ENCODE results near the gene BCL11A. TPM values are rescaled to one million over a fixed set of nuclear protein-coding genes. Genes with fewer than 3 reads are reported as not detected.

The BCL11A gene
- total RNA-seq, 1 donor from 2014 or later = 13.4 TPM

- Mint-ChIP-seq H3K27me3 (ENCODE audit: low read depth) (no peaks in the 10 kb centered on the region), H3K4me1 (ENCODE audit: low read depth) (peaks cover 16% of the 10 kb centered on the region), H3K4me3 (ENCODE audit: unreplicated experiment) (no peak overlapping the region), H3K27ac (ENCODE audit: unreplicated experiment) (no peak overlapping the region), H3K36me3 (ENCODE audit: low read depth) (no peaks in the 10 kb centered on the region), H3K9me3 (ENCODE audit: low read depth) (no peaks in the 10 kb centered on the region)
- no peak for TF ChIP-seq CTCF (IDR thresholded peaks at IDR 0.05)
- DNase-seq (ENCODE audit: low spot score) = no peak
These were observed 52.6 kb downstream of the BCL11A start for GRCh38 chr2:60500861-60501260.

GRCh38 chr2:60499651-60500265 lies 53.7 kb downstream of the BCL11A start:
- Mint-ChIP-seq H3K27ac (ENCODE audit: unreplicated experiment) (no peak overlapping the region), H3K36me3 (ENCODE audit: low read depth) (no peaks in the 10 kb centered on the region), H3K9me3 (ENCODE audit: low read depth) (no peaks in the 10 kb centered on the region), H3K4me1 (ENCODE audit: low read depth) (peaks cover 16% of the 10 kb centered on the region), H3K27me3 (ENCODE audit: low read depth) (no peaks in the 10 kb centered on the region), H3K4me3 (ENCODE audit: unreplicated experiment) (no peak overlapping the region)
- TF ChIP-seq CTCF (IDR thresholded peaks at IDR 0.05) = no peak
- no peak for DNase-seq (ENCODE audit: low spot score)

GRCh38 chr2:60498816-60499429 lies 54.5 kb downstream of the BCL11A start:
- Mint-ChIP-seq H3K36me3 (ENCODE audit: low read depth) (no peaks in the 10 kb centered on the region), H3K27ac (ENCODE audit: unreplicated experiment) (no peak overlapping the region), H3K27me3 (ENCODE audit: low read depth) (no peaks in the 10 kb centered on the region), H3K4me3 (ENCODE audit: unreplicated experiment) (no peak overlapping the region), H3K4me1 (ENCODE audit: low read depth) (peaks cover 13% of the 10 kb centered on the region), H3K9me3 (ENCODE audit: low read depth) (no peaks in the 10 kb centered on the region)
- no peak for DNase-seq (ENCODE audit: low spot score)
- TF ChIP-seq CTCF (IDR thresholded peaks at IDR 0.05) = no peak

DNA sequence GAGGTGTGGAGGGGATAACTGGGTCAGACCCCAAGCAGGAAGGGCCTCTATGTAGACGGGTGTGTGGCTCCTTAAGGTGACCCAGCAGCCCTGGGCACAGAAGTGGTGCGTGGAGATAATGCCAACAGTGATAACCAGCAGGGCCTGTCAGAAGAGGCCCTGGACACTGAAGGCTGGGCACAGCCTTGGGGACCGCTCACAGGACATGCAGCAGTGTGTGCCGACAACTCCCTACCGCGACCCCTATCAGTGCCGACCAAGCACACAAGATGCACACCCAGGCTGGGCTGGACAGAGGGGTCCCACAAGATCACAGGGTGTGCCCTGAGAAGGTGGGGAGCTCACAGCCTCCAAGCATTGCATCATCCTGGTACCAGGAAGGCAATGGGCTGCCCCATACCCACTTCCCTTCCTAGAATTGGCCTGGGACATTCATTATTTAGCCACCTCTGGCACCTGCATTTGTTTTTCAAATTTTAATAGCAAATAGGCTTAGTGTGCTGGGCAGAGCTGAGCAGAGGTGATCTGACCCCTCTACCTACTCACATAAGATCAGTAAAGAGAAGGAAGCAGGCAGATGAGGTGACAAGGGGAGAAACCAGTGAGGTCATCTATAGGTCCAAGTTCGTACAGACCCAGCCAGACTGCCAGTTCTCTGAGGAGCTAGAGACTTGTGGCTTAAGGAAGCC lies 55.2 kb downstream of the BCL11A start:
- DNase-seq (ENCODE audit: low spot score) = no peak
- Mint-ChIP-seq H3K4me3 (ENCODE audit: unreplicated experiment) (no peak overlapping the region), H3K4me1 (ENCODE audit: low read depth) (peaks cover 13% of the 10 kb centered on the region), H3K27ac (ENCODE audit: unreplicated experiment) (no peak overlapping the region), H3K27me3 (ENCODE audit: low read depth) (no peaks in the 10 kb centered on the region), H3K36me3 (ENCODE audit: low read depth) (no peaks in the 10 kb centered on the region), H3K9me3 (ENCODE audit: low read depth) (no peaks in the 10 kb centered on the region)
- TF ChIP-seq CTCF (IDR thresholded peaks at IDR 0.05) = no peak

DNA sequence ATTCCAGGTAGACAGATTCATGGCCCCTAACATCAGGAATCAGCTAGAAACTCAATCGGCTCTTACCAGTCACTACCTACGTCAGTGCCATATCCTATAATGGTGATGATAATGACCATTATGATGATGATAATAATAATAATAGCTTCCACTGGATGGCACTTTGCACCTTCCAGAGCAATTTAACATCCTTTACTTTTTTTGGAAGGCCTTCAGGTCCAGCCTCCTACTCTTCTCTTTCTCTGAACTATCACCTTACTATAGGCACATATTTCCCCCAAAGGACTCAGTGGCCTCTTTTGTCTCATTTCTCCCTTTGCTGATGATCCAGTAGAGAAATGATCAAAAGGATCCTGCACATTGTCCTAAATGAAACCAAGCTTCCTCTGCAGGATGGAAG lies 56.0 kb downstream of the BCL11A start:
- H3K27me3 Mint-ChIP-seq (ENCODE audit: low read depth) = no peaks in the 10 kb centered on the region
- H3K4me3 Mint-ChIP-seq (ENCODE audit: unreplicated experiment) = no peak overlapping the region
- H3K27ac Mint-ChIP-seq (ENCODE audit: unreplicated experiment) = no peak overlapping the region
- peaks cover 7% of the 10 kb centered on the region for H3K4me1 Mint-ChIP-seq (ENCODE audit: low read depth)
- no peak for DNase-seq (ENCODE audit: low spot score)
- no peaks in the 10 kb centered on the region for H3K9me3 Mint-ChIP-seq (ENCODE audit: low read depth)
- peaks cover 1% of the 10 kb centered on the region for H3K36me3 Mint-ChIP-seq (ENCODE audit: low read depth)
- no peak for TF ChIP-seq CTCF (IDR thresholded peaks at IDR 0.05)

Data from chondrocyte (in vitro differentiated cells).